ENCODE results near the gene CDC42EP1.
A peak's percentile ranks its signal among the peaks of the same experiment; 100 is the strongest.
"Not testable (repeated sequence)": the region's sequence is repeated elsewhere in the genome, so short reads cannot be mapped to it uniquely, and the experiment has no call there.

Gene CDC42EP1

DNA sequence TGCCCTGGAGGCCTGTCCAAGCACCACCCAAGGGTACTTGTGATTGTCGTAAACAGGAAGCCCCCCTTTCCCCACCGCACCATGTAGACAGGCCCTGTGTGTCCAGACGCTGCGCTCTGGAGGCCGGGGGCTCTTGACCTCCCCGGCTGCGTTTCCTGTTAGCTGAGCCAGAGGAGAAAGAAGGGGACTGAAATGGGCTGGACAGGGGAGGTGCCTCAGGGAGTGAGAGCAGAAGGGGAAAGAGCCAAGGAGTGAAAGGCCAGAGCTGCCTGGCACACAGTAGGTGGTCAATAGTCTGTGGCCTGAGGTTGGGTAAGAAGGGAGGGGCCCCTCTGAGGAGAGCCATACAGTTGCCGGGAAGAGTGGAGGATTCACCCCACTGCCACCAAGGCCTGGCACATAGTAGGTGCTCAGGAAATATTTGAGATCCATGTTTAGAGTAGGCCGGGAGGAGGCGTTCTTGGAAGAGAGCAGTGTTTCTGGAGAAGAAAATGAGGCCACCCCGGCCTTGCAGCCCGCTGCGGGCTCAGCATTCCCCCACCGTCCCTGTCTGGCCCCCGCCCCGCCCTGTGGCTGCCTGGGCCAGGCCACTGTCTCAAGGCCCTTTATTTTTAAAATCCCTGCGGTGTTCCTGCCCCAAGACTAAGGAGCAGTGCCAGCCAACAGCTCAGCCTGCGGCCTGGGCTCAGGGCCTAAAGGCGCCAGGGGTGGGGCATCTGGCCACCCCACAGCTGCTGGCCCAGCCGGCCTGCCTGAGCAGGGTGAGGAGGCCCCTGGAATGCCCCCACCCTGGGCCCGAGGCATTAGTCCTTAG is 13.6 kb upstream of the CDC42EP1 start:
- no peaks in the 10 kb centered on the region for H3K9me3 ChIP-seq (ENCODE audit: control insufficient read depth in 5 of 5, low read length in 5 of 5)
- peak overlapping the region in 2 of 5 donors; percentile 2 to 56 for H3K9ac ChIP-seq (ENCODE audit: low read length in 5 of 5)
- H3K4me1 ChIP-seq (ENCODE audit: control insufficient read depth in 5 of 5, insufficient read depth in 5 of 5, low read length in 5 of 5), result peaks cover 11 to 68% (median 58%) of the 10 kb centered on the region in 5 donors
- H3K36me3 ChIP-seq (ENCODE audit: control insufficient read depth in 5 of 5, insufficient read depth in 5 of 5, low read length in 5 of 5), result no peaks in the 10 kb centered on the region
- H3K27ac ChIP-seq (ENCODE audit: low read depth, low read length), result peak overlapping the region; percentile 94
- H3K4me3 ChIP-seq (ENCODE audit: low read depth in 1 of 5, low read length in 5 of 5), result peak overlapping the region in 1 of 5 donors; percentile 47
- no peaks in the 10 kb centered on the region for H3K27me3 ChIP-seq (ENCODE audit: control insufficient read depth in 5 of 5, insufficient read depth in 4 of 5, low read length in 5 of 5)

DNA sequence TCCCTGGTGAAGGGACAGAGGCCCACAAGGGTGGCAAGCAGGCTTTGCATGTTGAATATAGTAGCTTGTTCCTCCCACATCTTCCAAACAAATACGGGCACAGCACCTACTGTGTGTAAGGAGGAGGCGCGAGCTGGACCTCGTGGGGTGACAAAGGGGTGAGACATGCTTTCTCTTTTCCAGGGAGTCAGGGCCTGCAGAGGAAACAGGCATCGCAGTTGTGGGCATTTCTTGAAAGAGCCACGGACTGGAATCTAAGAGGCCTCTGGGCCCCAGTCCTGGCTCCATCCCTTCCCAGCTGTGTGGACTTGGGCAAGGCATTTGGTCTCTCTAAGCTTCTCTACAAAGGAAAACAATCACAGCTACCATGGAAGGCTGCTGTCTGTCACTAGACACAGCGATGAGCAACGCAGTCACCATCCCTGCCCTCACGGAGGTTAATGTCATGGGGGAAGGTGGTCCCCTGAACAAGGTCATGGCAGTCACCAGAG is 13.0 kb upstream of the CDC42EP1 start:
- Histone ChIP-seq H3K4me3 (ENCODE audit: low read depth in 1 of 5, low read length in 5 of 5) (no peak overlapping the region), H3K9ac (ENCODE audit: low read length in 5 of 5) (peak overlapping the region in 3 of 5 donors; percentile 2 to 54 (median 4)), H3K36me3 (ENCODE audit: control insufficient read depth in 5 of 5, insufficient read depth in 5 of 5, low read length in 5 of 5) (no peaks in the 10 kb centered on the region), H3K27me3 (ENCODE audit: control insufficient read depth in 5 of 5, insufficient read depth in 4 of 5, low read length in 5 of 5) (no peaks in the 10 kb centered on the region), H3K4me1 (ENCODE audit: control insufficient read depth in 5 of 5, insufficient read depth in 5 of 5, low read length in 5 of 5) (peaks cover 11 to 74% (median 64%) of the 10 kb centered on the region in 5 donors), H3K27ac (ENCODE audit: low read depth, low read length) (peak overlapping the region; percentile 94), H3K9me3 (ENCODE audit: control insufficient read depth in 5 of 5, low read length in 5 of 5) (no peaks in the 10 kb centered on the region)

DNA sequence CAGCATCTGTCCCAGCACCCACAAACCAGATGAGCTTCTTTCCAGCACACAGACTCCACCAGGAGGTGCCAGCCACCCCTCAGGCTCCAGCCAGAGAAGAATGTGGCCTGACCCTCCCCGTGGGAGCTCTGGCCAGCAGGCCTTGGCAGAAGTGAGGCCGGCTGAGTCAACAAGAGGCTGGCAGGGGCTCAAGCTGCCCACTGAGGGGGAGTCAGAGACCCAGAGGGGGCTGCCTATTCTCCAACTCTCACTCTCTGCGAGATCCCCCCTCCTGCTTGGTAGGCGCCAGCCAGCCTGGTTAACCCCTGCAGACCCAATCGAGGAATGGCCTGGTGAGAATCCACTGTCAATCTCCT is 10.6 kb upstream of the CDC42EP1 start:
- Histone ChIP-seq H3K27me3 (ENCODE audit: control insufficient read depth in 5 of 5, insufficient read depth in 4 of 5, low read length in 5 of 5) (no peaks in the 10 kb centered on the region), H3K27ac (ENCODE audit: low read depth, low read length) (peak overlapping the region; percentile 37), H3K4me3 (ENCODE audit: low read depth in 1 of 5, low read length in 5 of 5) (peak overlapping the region in 1 of 5 donors; percentile 22), H3K36me3 (ENCODE audit: control insufficient read depth in 5 of 5, insufficient read depth in 5 of 5, low read length in 5 of 5) (no peaks in the 10 kb centered on the region), H3K4me1 (ENCODE audit: control insufficient read depth in 5 of 5, insufficient read depth in 5 of 5, low read length in 5 of 5) (peaks cover 14 to 82% (median 72%) of the 10 kb centered on the region in 5 donors), H3K9me3 (ENCODE audit: control insufficient read depth in 5 of 5, low read length in 5 of 5) (no peaks in the 10 kb centered on the region), H3K9ac (ENCODE audit: low read length in 5 of 5) (peak overlapping the region in 1 of 5 donors; percentile 47)

DNA sequence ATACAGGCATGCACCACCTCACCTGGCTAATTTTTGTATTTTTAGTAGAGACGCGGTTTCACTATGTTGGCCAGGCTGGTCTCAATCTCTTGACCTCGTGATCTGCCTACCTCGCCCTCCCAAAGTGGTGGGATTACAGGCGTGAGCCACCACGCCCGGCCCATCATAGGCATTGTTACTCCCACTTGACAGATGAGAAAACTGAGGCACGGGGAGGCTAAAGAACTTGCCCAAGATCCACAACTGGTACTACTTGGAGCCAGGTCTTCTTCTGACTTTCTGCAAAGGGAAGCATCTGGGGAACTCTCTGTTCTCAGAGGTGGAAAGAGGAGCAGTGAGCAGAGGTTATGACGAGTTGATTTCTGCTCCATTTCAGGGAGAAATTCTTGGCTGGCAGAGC is 9.4 kb upstream of the CDC42EP1 start:
- not testable (repeated sequence) for H3K4me3 ChIP-seq (ENCODE audit: low read depth in 1 of 5, low read length in 5 of 5); H3K36me3 ChIP-seq (ENCODE audit: control insufficient read depth in 5 of 5, insufficient read depth in 5 of 5, low read length in 5 of 5); H3K27me3 ChIP-seq (ENCODE audit: control insufficient read depth in 5 of 5, insufficient read depth in 4 of 5, low read length in 5 of 5); H3K9me3 ChIP-seq (ENCODE audit: control insufficient read depth in 5 of 5, low read length in 5 of 5)
- Histone ChIP-seq H3K27ac (ENCODE audit: low read depth, low read length) (peak overlapping the region; percentile 3), H3K9ac (ENCODE audit: low read length in 5 of 5) (peak overlapping the region in 1 of 5 donors; percentile 17), H3K4me1 (ENCODE audit: control insufficient read depth in 5 of 5, insufficient read depth in 5 of 5, low read length in 5 of 5) (peaks cover 12 to 71% (median 60%) of the 10 kb centered on the region in 5 donors)

DNA sequence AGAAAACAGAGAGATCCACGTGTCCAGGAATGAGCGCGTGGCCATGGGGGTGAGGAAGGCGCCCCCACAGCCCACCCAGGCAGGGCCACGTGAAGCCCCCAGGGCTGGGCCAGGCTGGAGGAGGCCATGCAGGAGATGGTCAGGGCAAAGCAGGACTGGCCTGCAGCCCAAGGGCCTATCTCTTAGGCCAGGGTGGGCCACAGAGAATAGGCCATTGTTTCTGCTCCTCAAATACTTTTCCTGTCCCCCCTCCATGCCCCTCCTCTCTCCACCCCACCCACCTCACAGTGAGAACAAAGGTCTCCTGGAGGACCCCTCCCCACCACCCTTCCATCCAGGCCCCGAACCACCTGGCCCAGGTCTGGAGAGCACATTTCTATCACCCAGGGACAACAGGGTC is 8.3 kb upstream of the CDC42EP1 start:
- Histone ChIP-seq H3K4me1 (ENCODE audit: control insufficient read depth in 5 of 5, insufficient read depth in 5 of 5, low read length in 5 of 5) (peaks cover 12 to 69% (median 59%) of the 10 kb centered on the region in 5 donors), H3K27me3 (ENCODE audit: control insufficient read depth in 5 of 5, insufficient read depth in 4 of 5, low read length in 5 of 5) (peaks cover 0 to 2% (median 0%) of the 10 kb centered on the region in 5 donors), H3K9me3 (ENCODE audit: control insufficient read depth in 5 of 5, low read length in 5 of 5) (no peaks in the 10 kb centered on the region), H3K4me3 (ENCODE audit: low read depth in 1 of 5, low read length in 5 of 5) (no peak overlapping the region), H3K27ac (ENCODE audit: low read depth, low read length) (peak overlapping the region; percentile 3), H3K9ac (ENCODE audit: low read length in 5 of 5) (no peak overlapping the region), H3K36me3 (ENCODE audit: control insufficient read depth in 5 of 5, insufficient read depth in 5 of 5, low read length in 5 of 5) (no peaks in the 10 kb centered on the region)

DNA sequence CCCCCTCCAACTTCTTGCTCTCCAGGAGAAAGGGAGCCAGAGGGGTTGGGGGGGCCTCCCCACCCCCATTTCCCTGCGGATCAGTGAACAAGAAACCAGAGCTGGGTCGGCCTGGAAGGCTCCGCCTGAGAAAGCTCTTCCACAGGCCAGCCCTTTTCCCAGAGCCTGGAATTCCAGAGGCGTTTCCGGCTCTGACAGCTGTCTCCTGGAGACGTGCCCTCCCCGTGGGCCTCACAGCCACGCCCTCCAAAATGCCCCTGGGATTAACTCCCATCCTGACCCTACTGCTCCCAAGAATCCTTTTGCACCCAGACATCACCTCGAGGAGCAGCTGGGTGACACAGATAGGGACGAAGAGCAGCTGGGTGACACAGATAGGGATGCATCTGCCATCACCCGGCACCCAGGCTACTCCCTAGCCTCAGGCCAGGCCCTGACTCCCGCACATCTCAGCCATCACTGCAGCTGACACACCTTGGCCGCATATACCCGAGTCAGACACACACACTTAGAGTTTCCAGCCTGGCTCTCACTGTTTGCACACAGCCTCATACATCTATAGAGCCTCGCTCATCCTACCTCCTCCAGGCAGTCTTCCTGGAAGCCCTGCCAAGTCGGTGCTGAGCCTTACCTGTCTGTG is 7.6 kb upstream of the CDC42EP1 start:
- Histone ChIP-seq H3K4me3 (ENCODE audit: low read depth in 1 of 5, low read length in 5 of 5) (no peak overlapping the region), H3K9ac (ENCODE audit: low read length in 5 of 5) (peak overlapping the region in 2 of 5 donors; percentile 29 to 43), H3K27me3 (ENCODE audit: control insufficient read depth in 5 of 5, insufficient read depth in 4 of 5, low read length in 5 of 5) (peaks cover 0 to 2% (median 0%) of the 10 kb centered on the region in 5 donors), H3K36me3 (ENCODE audit: control insufficient read depth in 5 of 5, insufficient read depth in 5 of 5, low read length in 5 of 5) (no peaks in the 10 kb centered on the region), H3K27ac (ENCODE audit: low read depth, low read length) (peak overlapping the region; percentile 3), H3K9me3 (ENCODE audit: control insufficient read depth in 5 of 5, low read length in 5 of 5) (no peaks in the 10 kb centered on the region), H3K4me1 (ENCODE audit: control insufficient read depth in 5 of 5, insufficient read depth in 5 of 5, low read length in 5 of 5) (peaks cover 12 to 67% (median 58%) of the 10 kb centered on the region in 5 donors)

DNA sequence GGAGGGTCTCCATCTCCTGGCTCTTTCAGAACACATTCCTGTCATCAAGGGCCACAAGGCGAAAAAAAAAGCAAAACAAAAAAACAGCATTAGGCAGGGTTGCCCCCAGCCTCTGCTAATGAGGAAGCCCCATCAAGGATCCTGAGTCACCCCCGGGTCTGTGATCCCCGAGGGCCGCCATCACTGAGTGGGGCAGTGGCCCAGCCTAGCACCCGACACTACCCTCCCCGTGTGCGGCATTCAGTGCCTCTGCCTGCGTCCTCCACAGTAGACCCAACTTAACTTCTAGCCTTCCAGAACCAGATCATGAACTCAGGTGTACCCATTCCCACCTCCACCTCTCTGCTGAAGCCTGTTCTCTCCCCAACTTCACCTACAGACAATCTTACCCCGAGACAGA is 6.6 kb upstream of the CDC42EP1 start:
- Histone ChIP-seq H3K27ac (ENCODE audit: low read depth, low read length) (no peak overlapping the region), H3K9me3 (ENCODE audit: control insufficient read depth in 5 of 5, low read length in 5 of 5) (no peaks in the 10 kb centered on the region), H3K4me1 (ENCODE audit: control insufficient read depth in 5 of 5, insufficient read depth in 5 of 5, low read length in 5 of 5) (peaks cover 12 to 62% (median 53%) of the 10 kb centered on the region in 5 donors), H3K4me3 (ENCODE audit: low read depth in 1 of 5, low read length in 5 of 5) (no peak overlapping the region), H3K27me3 (ENCODE audit: control insufficient read depth in 5 of 5, insufficient read depth in 4 of 5, low read length in 5 of 5) (peaks cover 0 to 2% (median 0%) of the 10 kb centered on the region in 5 donors), H3K36me3 (ENCODE audit: control insufficient read depth in 5 of 5, insufficient read depth in 5 of 5, low read length in 5 of 5) (no peaks in the 10 kb centered on the region), H3K9ac (ENCODE audit: low read length in 5 of 5) (no peak overlapping the region)

DNA sequence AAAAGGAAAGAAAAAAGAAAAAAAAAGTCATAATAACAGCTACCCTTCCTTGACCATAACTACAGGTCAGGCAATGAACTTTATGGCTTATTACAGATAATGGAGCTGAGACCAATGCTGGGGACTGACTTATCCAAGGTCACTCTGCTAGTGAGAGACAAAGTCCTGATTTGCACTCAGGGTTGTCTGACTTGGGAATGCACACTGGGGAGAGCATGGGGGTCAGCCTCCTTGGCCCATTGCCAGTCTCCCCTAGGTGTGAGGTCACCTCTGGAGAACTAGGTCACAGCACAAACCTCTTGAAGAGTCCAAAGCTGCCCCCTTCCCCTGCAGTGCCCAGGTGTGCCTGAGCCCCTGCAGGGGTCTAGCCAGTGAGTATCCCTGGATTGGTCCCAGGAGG is 5.3 kb upstream of the CDC42EP1 start:
- H3K36me3 ChIP-seq (ENCODE audit: control insufficient read depth in 5 of 5, insufficient read depth in 5 of 5, low read length in 5 of 5), result no peaks in the 10 kb centered on the region
- H3K27ac ChIP-seq (ENCODE audit: low read depth, low read length), result no peak overlapping the region
- no peak overlapping the region for H3K4me3 ChIP-seq (ENCODE audit: low read depth in 1 of 5, low read length in 5 of 5)
- peaks cover 7 to 59% (median 47%) of the 10 kb centered on the region in 5 donors for H3K4me1 ChIP-seq (ENCODE audit: control insufficient read depth in 5 of 5, insufficient read depth in 5 of 5, low read length in 5 of 5)
- H3K9ac ChIP-seq (ENCODE audit: low read length in 5 of 5), result no peak overlapping the region
- peaks cover 0 to 2% (median 0%) of the 10 kb centered on the region in 5 donors for H3K27me3 ChIP-seq (ENCODE audit: control insufficient read depth in 5 of 5, insufficient read depth in 4 of 5, low read length in 5 of 5)
- H3K9me3 ChIP-seq (ENCODE audit: control insufficient read depth in 5 of 5, low read length in 5 of 5), result no peaks in the 10 kb centered on the region

DNA sequence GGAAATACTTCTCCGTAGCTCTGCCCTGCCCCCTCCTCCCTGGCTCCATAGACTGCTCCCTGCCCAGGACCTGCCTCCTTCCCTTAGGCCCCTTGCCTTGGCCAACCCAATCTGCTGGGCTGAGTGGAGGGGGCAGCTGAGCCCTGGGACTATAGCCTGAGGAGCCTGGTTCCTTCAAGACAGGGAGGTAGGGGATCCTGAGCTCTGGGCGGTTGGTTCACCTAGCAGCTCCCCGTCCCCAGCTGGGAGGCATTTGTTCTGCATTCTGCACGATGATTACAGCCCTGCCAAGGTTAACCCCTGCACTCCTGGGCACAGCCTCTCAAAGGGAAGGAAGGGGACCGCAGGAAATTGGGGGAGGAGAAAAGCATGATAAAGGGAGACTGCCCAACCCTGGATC is 3.6 kb upstream of the CDC42EP1 start:
- no peak overlapping the region for H3K27ac ChIP-seq (ENCODE audit: low read depth, low read length)
- no peaks in the 10 kb centered on the region for H3K36me3 ChIP-seq (ENCODE audit: control insufficient read depth in 5 of 5, insufficient read depth in 5 of 5, low read length in 5 of 5)

More for the DNA sequence above, 3.6 kb upstream of the CDC42EP1 start:
- Histone ChIP-seq H3K4me3 (ENCODE audit: low read depth in 1 of 5, low read length in 5 of 5) (no peak overlapping the region), H3K4me1 (ENCODE audit: control insufficient read depth in 5 of 5, insufficient read depth in 5 of 5, low read length in 5 of 5) (peaks cover 2 to 51% (median 42%) of the 10 kb centered on the region in 5 donors), H3K9ac (ENCODE audit: low read length in 5 of 5) (peak overlapping the region in 2 of 5 donors; percentile 0 to 9), H3K9me3 (ENCODE audit: control insufficient read depth in 5 of 5, low read length in 5 of 5) (no peaks in the 10 kb centered on the region), H3K27me3 (ENCODE audit: control insufficient read depth in 5 of 5, insufficient read depth in 4 of 5, low read length in 5 of 5) (peaks cover 0 to 2% (median 0%) of the 10 kb centered on the region in 5 donors)

All from subcutaneous abdominal adipose tissue (tissue), 5 donors.